Superior temporal gyrus (tissue), 1 donor: Measurements from ENCODE around the gene ACAD11.

Source experiments
- DNase-seq: peaks from one replicate; pipeline ENCODE4 v3.0.0-alpha.2; 2016; ENCODE audit errors: extremely low spot score

Gene ACAD11

DNA sequence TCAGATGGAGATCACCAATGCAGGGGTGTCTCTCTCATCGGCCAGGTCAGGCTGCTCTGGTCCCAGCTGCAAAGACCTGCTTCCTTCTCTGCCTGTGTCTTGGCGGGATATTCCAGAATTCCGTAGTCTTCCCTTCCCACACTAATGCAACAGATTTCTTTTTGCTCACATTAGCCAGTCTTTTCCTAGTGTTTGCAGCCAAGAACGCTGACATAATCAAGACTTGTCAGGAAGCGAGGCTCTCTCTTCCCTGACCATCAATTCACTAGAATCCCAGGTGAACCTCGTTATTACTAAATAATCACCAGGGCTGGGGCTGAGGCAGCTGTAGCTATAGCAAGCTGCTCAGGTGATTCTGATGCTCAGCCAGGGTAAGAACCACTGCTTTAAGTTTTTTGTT lies 105.8 kb downstream of the ACAD11 start:
- DNase-seq, result no peak

DNA sequence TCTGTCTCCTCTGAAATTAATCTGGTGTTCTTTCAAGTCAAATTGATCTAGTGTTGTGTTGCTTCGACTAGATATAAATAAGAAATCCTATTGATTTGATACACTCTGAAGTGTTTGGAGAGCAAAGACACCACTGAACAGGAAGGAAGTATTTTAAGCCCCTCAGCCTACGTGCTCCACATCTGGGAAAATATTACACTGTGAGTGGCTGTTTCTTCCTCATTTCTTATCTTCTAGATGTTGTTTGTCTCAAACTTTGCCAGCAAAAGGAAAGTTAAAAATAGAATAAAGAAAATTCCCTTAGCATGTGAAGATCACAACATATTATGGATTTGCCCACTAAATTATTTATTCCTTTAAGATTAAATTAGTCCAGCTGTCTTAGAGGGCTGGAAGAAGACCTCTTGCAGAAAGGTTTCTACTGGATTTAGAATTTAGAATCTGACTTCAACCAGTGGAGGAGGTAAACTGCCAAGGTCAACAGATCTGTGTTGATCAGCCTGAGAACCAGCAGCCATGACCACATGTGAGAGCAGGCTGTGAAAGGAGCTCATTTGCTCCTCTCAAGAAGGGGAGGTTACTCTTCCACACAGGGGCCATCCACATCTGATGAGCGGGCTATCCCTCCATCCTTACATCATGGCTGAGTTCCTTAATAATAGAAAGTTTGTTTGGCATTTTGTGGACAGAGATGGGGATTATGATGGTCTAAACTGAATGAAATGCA lies 108.9 kb downstream of the ACAD11 start:
- no peak for DNase-seq

GRCh38 chr3:132549890-132550578 lies 109.6 kb downstream of the ACAD11 start:
- DNase-seq, result no peak

- no peak for DNase-seq
Observed at GRCh38 chr3:132549169-132549568, 110.4 kb downstream of the ACAD11 start.

- no peak for DNase-seq
Observed at GRCh38 chr3:132545471-132545870, 114.1 kb downstream of the ACAD11 start.

DNA sequence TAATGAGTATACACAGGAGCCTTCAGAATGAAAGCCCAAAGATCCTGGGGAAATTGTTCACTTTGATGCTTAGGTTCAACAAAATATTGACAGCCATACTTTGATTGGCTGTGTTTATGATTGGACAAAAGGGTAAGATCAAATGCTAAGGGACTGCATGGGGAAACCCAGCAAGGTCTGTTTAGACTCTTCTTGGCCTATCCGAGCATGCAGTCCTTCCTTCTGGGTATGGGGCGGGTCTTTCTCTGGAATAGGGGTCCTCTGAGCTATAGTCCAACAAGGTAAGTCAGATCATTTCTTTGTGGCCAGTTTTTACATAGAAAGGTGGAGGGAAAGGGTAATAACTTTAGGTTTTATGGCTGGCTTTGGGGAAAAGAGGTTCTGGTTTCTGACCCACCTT lies 115.5 kb downstream of the ACAD11 start:
- no peak for DNase-seq

DNA sequence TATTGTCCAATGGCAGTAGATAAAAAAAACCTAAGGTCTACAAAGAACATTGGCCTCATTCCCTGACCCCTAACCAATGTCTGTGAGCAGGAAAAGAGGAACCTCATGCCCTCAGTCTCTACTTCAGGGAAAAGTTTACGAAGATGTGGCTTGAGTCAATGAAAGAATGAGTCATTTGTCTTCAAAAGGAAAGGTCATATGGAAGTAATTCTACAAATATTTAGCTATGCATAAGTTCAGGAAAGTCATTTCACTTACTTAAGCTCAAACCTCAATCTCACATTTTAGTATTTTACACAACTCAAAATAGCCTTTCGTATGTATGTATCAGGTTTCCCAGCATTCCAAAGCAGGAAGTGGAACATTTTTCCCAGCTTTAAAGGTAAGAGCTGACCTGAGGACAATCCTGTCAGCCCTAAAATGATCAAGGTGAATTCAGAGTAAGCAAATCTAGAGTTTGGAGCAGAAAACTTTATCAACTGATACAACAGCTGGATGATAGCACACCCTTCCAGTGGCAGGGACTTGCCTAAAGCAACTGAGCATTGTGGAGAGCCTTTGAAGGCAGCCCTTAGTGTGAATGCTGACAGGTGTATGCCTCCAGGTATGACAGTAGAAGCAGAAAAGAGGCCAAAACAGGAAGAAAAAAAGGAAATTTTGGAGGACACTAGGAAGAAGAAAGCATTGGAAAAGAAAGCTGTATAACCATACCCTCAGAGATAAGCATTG lies 116.4 kb downstream of the ACAD11 start:
- DNase-seq, result no peak

GRCh38 chr3:132542577-132542976 lies 117.0 kb downstream of the ACAD11 start:
- DNase-seq, result no peak

DNA sequence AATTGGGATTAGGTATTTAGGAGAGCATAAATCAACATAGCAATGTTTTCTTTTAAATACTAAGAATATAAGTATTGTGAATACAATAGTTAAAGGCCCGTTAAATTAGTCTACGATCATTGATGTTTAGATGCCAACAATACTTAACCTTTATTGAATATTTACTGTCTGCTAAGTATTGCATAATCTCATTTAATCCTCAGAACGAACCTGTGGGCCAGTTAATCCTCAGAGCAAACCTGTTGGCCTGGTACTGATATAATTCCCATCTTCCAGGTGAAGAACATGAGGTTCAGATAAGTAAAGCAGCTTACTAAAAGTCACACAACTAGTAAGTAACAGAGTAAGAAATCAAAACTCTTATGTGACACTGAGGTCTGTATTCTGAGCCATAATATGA lies 119.9 kb downstream of the ACAD11 start:
- no peak for DNase-seq

DNA sequence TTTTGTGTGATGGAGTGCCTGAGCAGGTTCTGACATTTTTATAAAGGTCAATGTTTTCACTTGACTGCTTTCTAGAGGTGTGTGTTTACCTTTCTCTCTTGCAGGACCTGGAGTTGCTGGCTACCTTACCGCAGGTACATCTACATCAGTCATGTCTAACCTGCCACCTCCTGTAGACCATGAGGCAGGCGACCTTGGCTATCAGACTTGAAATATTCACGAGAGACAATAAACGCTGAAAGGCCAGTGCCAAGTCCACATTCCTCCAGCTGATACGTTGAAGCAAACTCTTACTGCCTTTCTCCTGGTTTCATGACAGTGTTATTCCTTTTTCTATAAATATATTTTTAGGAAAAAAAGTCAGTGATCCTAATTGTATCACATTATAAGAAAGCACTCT lies 121.5 kb downstream of the ACAD11 start:
- DNase-seq, result no peak

DNA sequence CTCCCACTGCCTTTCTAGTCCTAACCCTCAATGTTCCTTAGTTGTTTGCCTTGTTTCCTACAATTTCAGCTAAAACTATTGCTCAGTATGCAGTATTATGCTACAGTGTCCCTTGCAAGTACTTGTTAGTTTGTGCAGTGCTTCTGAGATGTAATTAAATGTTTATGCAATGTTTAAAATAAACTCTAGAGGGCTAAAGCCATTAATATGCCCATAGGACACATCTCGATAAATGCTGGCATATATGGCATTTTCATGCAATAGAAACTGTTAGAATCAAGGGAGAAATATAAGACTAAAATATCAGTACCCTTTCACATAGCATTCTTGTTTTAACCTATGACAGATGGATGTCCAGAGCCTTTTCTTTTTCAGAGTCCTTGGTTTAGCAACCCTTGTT lies 122.3 kb downstream of the ACAD11 start:
- DNase-seq, result no peak

DNA sequence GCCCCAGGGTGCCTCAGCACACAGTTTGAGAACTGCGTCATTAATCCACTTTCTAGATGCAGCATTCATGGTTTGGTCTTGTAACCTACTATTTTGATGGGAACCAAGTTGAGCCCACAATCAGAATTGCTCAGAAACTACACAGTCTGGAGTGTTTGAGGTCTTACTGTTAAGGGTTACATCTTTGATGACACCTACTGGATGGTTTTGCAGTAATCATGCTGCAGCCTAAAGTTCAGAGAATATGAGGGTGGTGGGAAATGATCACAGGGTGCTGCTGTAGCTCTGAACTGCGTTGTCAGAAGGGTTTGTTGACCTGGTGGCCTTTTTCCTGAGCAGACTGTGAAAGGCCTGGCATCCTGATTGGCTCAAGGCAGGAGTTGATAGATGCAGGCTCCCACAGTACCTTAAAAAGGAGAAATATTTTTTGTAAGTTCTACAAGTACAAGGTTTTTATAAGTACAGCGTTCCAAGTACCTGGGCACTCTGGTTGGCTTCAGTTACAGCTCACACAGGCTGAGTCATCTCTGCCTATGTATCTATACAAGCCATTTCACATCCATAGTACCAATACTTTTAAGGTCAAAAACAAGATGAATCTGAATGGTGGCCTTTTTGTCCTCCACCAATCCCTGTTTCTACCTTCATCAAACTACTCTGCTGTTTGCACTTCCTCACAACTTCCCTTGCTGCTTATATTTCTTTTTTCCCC lies 123.0 kb downstream of the ACAD11 start:
- no peak for DNase-seq

GRCh38 chr3:132535575-132536441 lies 123.8 kb downstream of the ACAD11 start:
- peak; percentile 84 for DNase-seq

- no peak for DNase-seq
Observed at GRCh38 chr3:132530624-132531023, 129.0 kb downstream of the ACAD11 start.

DNA sequence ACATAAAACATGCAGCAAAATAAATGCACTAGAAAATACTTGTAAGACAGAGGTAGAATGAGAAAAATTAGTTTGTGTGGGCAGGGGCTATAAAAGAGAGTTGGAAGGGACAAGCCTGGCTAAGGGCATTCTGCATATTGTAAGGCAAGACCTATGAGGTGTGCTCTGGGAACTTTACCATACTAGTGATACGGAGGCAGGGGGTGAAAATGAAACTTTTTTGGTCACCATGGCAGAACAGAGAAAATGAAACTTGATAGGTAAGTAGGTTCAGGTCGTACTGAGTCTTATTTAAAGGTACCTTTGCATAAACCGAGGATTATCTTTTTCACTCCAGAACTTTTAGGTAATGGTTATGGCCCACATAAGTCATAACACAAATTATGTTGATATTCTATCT lies 137.3 kb downstream of the ACAD11 start:
- DNase-seq, result no peak

- peak; percentile 56 for DNase-seq
Observed at GRCh38 chr3:132521901-132522300, 137.7 kb downstream of the ACAD11 start.

- no peak for DNase-seq
Observed at GRCh38 chr3:132519914-132520313, 139.7 kb downstream of the ACAD11 start.

GRCh38 chr3:132517311-132517710 lies 142.3 kb downstream of the ACAD11 start:
- no peak for DNase-seq

DNA sequence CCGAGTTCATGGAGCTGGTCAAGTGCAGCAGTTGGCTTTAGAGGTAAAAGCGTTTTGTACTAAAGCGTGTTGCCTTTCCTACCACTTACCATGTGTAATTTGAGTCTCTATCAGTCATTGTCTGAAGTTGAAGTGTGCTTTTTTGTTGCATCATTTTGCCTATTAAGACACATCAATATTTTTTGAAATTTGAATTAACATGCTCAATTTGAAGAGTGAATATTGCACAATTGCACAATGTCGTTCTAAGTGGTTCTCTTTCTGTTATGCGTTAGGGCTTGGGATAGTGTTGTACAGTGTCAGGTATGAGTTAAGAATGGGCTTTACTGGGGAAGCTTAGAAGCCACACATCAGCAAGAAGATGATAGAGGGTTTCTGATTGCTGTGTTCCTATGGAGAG lies 146.6 kb downstream of the ACAD11 start:
- no peak for DNase-seq

DNA sequence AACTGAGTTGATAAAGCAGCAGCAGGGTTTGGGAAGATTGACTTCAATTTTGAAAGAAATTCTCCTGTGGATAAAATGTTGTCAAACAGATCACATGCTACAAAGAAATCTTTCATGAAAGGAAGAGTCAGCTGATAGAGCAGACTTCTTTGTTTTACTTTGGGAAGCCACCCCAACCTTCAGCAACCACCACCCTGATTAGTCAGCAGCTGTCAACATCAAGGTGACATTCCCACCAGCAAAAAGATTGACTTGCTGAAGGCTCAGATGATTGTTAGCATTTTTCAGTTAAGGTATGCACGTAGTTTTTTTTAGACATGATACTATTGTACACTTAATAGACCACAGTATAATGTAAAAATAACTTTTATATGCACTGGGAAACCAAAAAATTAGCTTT lies 150.1 kb downstream of the ACAD11 start:
- no peak for DNase-seq

DNA sequence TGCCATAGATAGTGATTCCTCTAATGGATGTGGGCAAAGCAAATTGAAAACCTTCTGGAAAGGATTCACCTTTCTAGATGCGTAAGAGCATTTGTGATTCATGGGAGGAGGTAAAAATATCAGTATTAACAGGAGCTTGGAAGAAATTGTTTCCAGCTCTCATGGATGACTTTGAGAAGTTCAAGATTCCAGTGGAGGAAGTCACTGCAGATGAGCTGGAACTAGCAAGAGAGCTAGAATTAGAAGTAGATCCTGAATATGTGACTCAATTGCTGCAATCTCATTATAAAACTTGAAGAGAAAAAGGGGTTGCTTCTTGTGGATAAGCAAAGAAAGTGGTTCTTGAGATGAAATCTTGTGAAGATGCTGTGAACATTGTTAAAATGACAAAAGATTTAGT lies 150.5 kb downstream of the ACAD11 start:
- DNase-seq, result no peak
